ENCODE data around the gene AIG1. TPM values are rescaled to one million over a fixed set of nuclear protein-coding genes. Genes with fewer than 3 reads are reported as not detected.
A peak's percentile ranks its signal among the peaks of the same experiment; 100 is the strongest.
"Not testable (repeated sequence)": the region's sequence is repeated elsewhere in the genome, so short reads cannot be mapped to it uniquely, and the experiment has no call there.

Gene AIG1
- total RNA-seq, 2 experiments from 2014 or later = 21.2 to 22.8 TPM

DNA sequence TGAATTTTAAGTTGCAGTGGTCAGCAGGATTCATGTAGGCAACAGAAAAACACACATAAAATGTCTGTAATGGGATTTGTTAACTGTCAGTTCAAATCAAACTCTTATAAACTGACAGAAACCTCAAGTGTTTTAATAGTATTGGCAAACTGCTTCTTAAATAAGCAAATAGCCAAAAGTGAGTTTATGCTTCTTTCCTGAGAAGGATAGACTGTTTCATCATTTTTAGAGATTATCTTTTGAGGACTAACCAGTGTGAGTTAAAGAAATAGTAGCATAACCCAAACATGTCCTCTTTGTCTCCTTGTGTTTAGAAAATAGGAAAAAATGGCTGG lies 68.0 kb downstream of the AIG1 start:
- ChIA-PET CTCF (no interaction called here), POLR2A (no interaction called here)
- Mint-ChIP-seq H3K9me3 (ENCODE audit: low read depth) (peaks cover 11% of the 10 kb centered on the region), H3K27ac (no peak overlapping the region), H3K4me1 (peaks cover 12% of the 10 kb centered on the region), H3K27me3 (no peaks in the 10 kb centered on the region), H3K4me3 (no peak overlapping the region), H3K36me3 (ENCODE audit: low read depth) (peaks cover 25% of the 10 kb centered on the region)
- DNase-seq (no peak), ATAC-seq (no peak)
- intact Hi-C loops (cut with DNase I, micrococcal nuclease) = no loop called here

DNA sequence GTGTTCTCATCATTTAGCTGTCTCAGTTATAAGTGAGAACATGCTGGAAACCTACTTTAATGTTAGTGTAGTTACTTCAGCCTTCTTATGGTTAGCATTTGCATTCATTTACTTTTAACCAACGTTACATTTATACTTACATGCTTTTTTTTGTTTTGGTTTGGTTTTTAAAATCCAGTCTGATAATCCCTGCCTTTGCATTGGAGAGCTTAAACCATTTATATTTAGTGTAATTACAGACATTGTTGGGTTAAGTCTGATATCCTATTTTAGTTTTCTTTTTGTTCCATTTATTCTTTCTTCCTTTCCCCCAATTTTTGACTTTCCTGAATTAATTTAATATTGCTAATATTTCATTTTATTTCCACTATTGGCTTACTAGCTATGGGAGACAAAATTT lies 70.2 kb downstream of the AIG1 start:
- Mint-ChIP-seq H3K4me1 (peaks cover 15% of the 10 kb centered on the region), H3K27me3 (no peaks in the 10 kb centered on the region), H3K27ac (no peak overlapping the region), H3K36me3 (ENCODE audit: low read depth) (peaks cover 19% of the 10 kb centered on the region), H3K9me3 (ENCODE audit: low read depth) (peaks cover 11% of the 10 kb centered on the region), H3K4me3 (no peak overlapping the region)
- ChIA-PET CTCF (interaction anchor here (1.5 kb wide), 1 partner anchor 32 kb away, joined by 3 read pairs; no protein-coding TSS in a partner anchor), POLR2A (no interaction called here)
- DNase-seq (no peak), ATAC-seq (no peak)
- intact Hi-C loops (cut with DNase I, micrococcal nuclease) = loop anchor here (5.0 to 10.0 kb wide), 3 partner anchors 69 to 306 kb away; partner anchors contain the start of genes AIG1 (in 1 of the 2) and HIVEP2 (in 1 of the 2)

DNA sequence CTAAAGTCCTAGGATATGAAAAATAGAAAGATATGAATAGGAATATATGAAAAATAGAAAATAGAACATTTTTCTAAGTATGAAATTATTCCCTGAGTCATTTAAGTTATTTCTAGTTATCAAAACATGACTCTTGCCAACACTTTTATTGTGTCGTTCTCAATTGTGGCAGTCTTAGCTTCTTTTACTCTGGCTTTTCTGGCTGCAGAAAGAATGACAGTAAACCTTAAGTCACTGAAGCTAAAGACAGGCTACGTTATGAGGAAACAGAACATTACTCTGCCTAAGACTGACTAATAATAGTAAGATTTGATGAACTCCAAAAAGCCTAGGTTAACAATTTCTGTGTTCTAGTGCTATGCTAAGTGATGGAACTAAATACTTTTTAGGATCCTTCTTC lies 74.6 kb downstream of the AIG1 start:
- peaks cover 35% of the 10 kb centered on the region for H3K9me3 Mint-ChIP-seq (ENCODE audit: low read depth)
- peak overlapping the region; percentile 74 for H3K27ac Mint-ChIP-seq
- no peak overlapping the region for H3K4me3 Mint-ChIP-seq
- no peaks in the 10 kb centered on the region for H3K27me3 Mint-ChIP-seq
- H3K36me3 Mint-ChIP-seq (ENCODE audit: low read depth) = peaks cover 45% of the 10 kb centered on the region
- intact Hi-C loops (cut with DNase I, micrococcal nuclease) = loop anchor here (5.0 to 10.0 kb wide), 3 partner anchors 191 to 311 kb away; partner anchors contain the start of gene HIVEP2 (in 1 of the 2)
- ChIA-PET POLR2A (interaction anchor here (0.6 kb wide), 1 partner anchor 14 kb away, joined by 5 read pairs; no protein-coding TSS in a partner anchor), CTCF (interaction anchor here (0.6 to 1.1 kb wide), 3 partner anchors 10 to 661 kb away, joined by 3 read pairs; no protein-coding TSS in a partner anchor)
- H3K4me1 Mint-ChIP-seq = peaks cover 47% of the 10 kb centered on the region
- ATAC-seq (no peak), DNase-seq (no peak)

DNA sequence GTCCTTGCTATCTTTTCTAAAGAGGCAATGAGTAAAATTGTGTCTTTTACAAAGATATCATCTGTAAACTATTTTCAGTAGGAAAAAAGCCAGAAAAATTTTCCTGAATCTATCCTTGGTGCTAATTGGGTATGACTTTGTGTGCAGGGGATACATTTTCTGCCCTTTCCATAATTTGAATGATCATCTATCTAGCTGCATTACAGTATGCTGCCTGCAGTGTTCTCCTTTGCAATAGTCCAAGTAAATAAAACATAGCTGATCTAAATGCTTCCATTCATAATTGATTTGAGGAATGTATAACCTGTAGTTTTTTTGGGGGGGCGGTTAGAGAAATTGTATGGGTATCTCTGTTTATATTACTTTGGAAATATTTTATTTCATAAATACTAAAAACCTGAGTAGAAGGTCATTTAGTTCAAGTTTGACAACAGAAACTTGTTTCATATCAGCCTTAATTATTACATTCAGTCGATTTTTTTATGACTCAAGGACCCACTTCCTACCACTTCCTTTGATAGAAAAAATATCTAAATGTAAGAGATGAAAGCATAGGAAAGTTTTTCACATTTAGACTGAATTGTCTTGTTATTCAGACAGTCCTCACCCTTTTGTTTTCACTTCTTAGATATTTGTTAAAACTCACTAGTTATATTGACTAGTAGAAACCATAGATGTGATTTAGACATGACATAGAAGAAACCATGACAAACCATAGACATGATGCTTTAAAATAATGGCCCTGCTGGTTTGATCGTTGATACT lies 75.3 kb downstream of the AIG1 start:
- ATAC-seq (peak; percentile 31), DNase-seq (no peak)
- Mint-ChIP-seq H3K27me3 (no peaks in the 10 kb centered on the region), H3K9me3 (ENCODE audit: low read depth) (peaks cover 37% of the 10 kb centered on the region), H3K36me3 (ENCODE audit: low read depth) (peaks cover 46% of the 10 kb centered on the region), H3K4me1 (peaks cover 52% of the 10 kb centered on the region), H3K4me3 (no peak overlapping the region), H3K27ac (peak overlapping the region; percentile 78)
- intact Hi-C loops (cut with DNase I, micrococcal nuclease) = loop anchor here (2.0 to 10.0 kb wide), 4 partner anchors 75 to 311 kb away; partner anchors contain the start of genes AIG1 (in 1 of the 2) and HIVEP2 (in 1 of the 2)
- CTCF ChIA-PET = interaction anchor here (1.0 to 1.1 kb wide), 2 partner anchors 9 to 662 kb away, joined by 3 read pairs; no protein-coding TSS in a partner anchor
- POLR2A ChIA-PET = no interaction called here

DNA sequence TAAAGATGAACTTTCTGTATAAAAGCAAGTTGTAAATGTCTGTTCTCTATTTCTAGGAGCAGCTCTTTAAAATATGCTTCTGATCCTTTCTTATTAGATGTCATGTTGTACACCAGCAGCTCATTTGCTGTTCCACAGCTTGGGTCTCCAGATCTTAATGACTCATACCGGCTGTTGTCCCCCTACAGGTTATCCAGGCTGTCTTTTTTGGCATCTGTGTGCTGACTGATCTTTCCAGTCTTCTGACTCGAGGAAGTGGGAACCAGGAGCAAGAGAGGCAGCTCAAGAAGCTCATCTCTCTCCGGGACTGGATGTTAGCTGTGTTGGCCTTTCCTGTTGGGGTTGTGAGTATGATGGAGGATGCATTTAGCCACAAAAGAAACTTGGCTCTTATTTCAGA lies 76.0 kb downstream of the AIG1 start:
- H3K27ac Mint-ChIP-seq = peak overlapping the region; percentile 78

DNA sequence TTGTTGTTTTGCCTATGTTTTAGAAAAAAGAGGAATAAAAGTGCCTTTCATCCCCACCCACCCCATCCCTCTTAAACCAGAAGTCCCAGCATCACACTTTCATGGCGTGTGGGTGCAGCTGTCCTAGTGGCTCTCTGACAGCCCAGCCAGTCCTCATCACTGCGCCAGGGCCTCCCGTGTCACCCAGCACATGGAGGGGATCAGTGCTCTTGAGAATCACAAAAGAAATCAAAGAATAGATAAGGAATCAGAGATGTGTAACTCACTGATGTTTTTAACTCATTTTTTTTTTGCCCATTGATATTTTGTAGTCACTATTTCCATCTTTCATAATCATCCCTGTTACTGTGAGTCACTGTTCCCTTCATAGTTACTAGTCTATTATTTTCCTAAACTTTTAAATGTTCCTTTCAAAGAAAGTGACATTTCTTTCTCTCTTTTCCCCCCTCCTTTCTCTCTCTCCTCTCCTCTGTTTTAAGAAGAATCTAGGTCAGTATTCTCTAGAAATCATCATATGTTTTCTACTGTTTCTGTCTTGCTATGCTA lies 78.6 kb downstream of the AIG1 start:
- Mint-ChIP-seq H3K36me3 (ENCODE audit: low read depth) (peaks cover 52% of the 10 kb centered on the region), H3K27me3 (no peaks in the 10 kb centered on the region), H3K27ac (peak overlapping the region; percentile 87), H3K4me1 (peaks cover 56% of the 10 kb centered on the region), H3K9me3 (ENCODE audit: low read depth) (peaks cover 31% of the 10 kb centered on the region), H3K4me3 (peak overlapping the region; percentile 17)
- DNase-seq (peak; percentile 36), ATAC-seq (peak; percentile 45)
- CTCF ChIA-PET = interaction anchor here (0.7 kb wide), 1 partner anchor 525 kb away, joined by 3 read pairs; no protein-coding TSS in a partner anchor
- POLR2A ChIA-PET = interaction anchor here (0.7 kb wide), 1 partner anchor 49 kb away, joined by 6 read pairs; no protein-coding TSS in a partner anchor
- intact Hi-C loops (cut with DNase I, micrococcal nuclease) = loop anchor here (1.0 to 10.0 kb wide), 4 partner anchors 194 to 315 kb away; partner anchors contain the start of gene HIVEP2 (in 2 of the 2)

More for the DNA sequence above, 76.0 kb downstream of the AIG1 start:
- intact Hi-C loops (cut with DNase I, micrococcal nuclease) = loop anchor here (2.0 to 10.0 kb wide), 4 partner anchors 76 to 312 kb away; partner anchors contain the start of genes AIG1 (in 1 of the 2) and HIVEP2 (in 1 of the 2)
- ChIA-PET CTCF (no interaction called here), POLR2A (interaction anchor here (0.6 kb wide), 1 partner anchor 11 kb away, joined by 3 read pairs; no protein-coding TSS in a partner anchor)
- ATAC-seq (no peak), DNase-seq (no peak)
- H3K36me3 Mint-ChIP-seq (ENCODE audit: low read depth) = peaks cover 44% of the 10 kb centered on the region
- peaks cover 52% of the 10 kb centered on the region for H3K4me1 Mint-ChIP-seq
- peaks cover 33% of the 10 kb centered on the region for H3K9me3 Mint-ChIP-seq (ENCODE audit: low read depth)
- H3K27me3 Mint-ChIP-seq = no peaks in the 10 kb centered on the region
- no peak overlapping the region for H3K4me3 Mint-ChIP-seq

DNA sequence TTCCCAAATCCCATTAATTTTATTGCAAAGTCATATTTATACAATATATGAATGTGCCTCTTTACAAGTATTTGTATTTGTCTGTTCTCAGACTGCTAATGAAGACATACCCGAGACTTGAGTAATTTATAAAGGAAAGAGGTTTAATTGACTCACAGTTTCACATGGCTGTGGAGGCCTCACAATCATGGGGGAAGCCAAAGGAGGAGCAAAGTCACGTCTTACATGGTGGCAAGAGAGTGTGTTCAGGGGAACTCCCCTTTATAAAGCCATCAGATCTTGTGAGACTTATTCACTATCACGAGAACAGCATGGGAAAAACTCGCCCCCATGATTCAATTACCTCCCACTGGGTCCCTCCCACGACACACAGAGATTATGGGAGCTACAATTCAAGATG lies 79.2 kb downstream of the AIG1 start:
- DNase-seq (peak; percentile 79), ATAC-seq (peak; percentile 80)
- Mint-ChIP-seq H3K4me3 (peak overlapping the region; percentile 17), H3K9me3 (ENCODE audit: low read depth) (peaks cover 31% of the 10 kb centered on the region), H3K36me3 (ENCODE audit: low read depth) (peaks cover 53% of the 10 kb centered on the region), H3K27ac (peak overlapping the region; percentile 87), H3K4me1 (peaks cover 56% of the 10 kb centered on the region)
- ChIA-PET CTCF (interaction anchor here (0.7 kb wide), 1 partner anchor 526 kb away, joined by 3 read pairs; no protein-coding TSS in a partner anchor), POLR2A (interaction anchor here (0.7 kb wide), 1 partner anchor 80 kb away, joined by 3 read pairs; no protein-coding TSS in a partner anchor)
- not testable (repeated sequence) for H3K27me3 Mint-ChIP-seq
- intact Hi-C loops (cut with DNase I, micrococcal nuclease) = loop anchor here (1.0 to 10.0 kb wide), 4 partner anchors 195 to 315 kb away; partner anchors contain the start of gene HIVEP2 (in 2 of the 2)

DNA sequence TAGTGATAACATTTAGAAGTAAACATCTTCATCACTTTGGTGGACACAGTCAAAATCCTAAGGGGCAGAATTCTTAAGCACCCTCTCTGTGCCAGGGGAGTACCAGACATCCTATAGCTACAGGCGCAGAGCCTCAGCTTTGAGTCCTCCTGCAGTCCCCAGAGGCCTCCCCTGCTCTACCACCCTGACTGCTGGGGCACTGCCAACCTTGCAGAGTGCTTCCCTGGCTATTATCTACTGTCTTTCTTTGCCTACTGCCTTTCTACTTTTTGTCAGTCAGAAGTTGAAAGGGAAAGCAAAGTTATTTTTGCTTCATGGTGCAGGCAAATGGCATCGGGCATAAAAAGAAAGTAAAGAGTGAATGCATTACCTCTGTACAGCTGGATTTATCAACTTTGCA lies 80.1 kb downstream of the AIG1 start:
- no peak overlapping the region for H3K4me3 Mint-ChIP-seq
- POLR2A ChIA-PET = interaction anchor here (0.7 kb wide), 1 partner anchor 81 kb away, joined by 3 read pairs; no protein-coding TSS in a partner anchor
- H3K27me3 Mint-ChIP-seq = no peaks in the 10 kb centered on the region
- CTCF ChIA-PET = interaction anchor here (0.6 kb wide), 1 partner anchor 11 kb away, joined by 3 read pairs; no protein-coding TSS in a partner anchor
- intact Hi-C loops (cut with DNase I, micrococcal nuclease) = no loop called here
- peaks cover 53% of the 10 kb centered on the region for H3K36me3 Mint-ChIP-seq (ENCODE audit: low read depth)
- H3K27ac Mint-ChIP-seq = peak overlapping the region; percentile 87
- DNase-seq (no peak), ATAC-seq (no peak)
- H3K9me3 Mint-ChIP-seq (ENCODE audit: low read depth) = peaks cover 31% of the 10 kb centered on the region
- peaks cover 51% of the 10 kb centered on the region for H3K4me1 Mint-ChIP-seq

DNA sequence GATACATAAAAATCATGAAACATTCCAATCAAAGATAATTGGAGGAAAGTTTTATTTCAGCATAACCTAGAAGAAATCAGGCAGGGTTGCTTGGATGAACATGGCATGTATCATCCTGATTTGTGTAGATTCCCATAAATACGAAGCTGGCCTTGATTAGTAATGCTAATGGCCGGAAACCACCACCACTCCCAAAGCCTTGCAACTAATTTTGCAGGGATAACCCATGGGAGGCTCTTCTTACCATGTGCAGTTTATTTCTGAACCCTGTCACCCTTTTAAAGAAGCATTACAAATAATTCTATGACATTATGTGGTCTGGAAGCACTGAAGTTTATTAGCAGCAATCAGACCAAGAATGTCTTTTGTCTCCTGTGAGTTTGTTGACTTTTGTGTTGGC lies 80.8 kb downstream of the AIG1 start:
- ChIA-PET POLR2A (no interaction called here), CTCF (no interaction called here)
- Mint-ChIP-seq H3K9me3 (ENCODE audit: low read depth) (peaks cover 31% of the 10 kb centered on the region), H3K36me3 (ENCODE audit: low read depth) (peaks cover 55% of the 10 kb centered on the region), H3K4me3 (no peak overlapping the region), H3K27me3 (no peaks in the 10 kb centered on the region), H3K4me1 (peaks cover 49% of the 10 kb centered on the region), H3K27ac (no peak overlapping the region)
- ATAC-seq (no peak), DNase-seq (no peak)
- intact Hi-C loops (cut with DNase I, micrococcal nuclease) = no loop called here

DNA sequence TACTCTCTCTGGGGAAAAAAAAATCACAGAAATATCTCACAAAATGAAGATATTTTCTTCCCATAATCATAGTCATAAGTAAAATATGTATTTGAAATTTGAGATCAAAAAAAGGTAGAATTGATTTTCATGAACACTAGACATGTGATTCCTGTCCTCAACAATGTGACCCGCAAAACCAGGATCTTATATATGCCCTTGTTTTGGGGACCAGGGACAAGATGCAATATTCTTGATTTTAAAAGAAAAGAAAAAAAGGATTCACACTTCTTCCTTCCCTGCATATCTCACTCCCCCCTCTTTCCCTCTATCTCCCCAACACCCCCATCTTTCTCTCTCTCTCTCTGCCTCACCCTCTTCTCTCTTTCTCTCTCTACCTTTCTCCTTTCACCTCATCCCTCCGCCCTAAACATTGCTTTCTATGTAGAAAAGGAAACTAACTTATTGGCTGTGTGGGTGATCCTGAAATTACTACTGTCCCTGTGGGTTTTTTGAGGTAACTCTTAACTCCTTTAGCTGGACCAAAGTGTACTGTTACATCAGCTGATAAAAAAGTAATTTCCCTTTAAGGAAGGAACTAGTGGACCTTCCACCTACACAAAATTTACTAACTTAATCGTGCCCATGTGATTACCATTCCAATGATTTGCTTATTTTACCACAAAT lies 85.6 kb downstream of the AIG1 start:
- H3K27ac Mint-ChIP-seq = peak overlapping the region; percentile 2
- intact Hi-C loops (cut with DNase I, micrococcal nuclease) = no loop called here
- CTCF ChIA-PET = interaction anchor here (0.6 kb wide), 1 partner anchor 283 kb away, joined by 3 read pairs; no protein-coding TSS in a partner anchor

DNA sequence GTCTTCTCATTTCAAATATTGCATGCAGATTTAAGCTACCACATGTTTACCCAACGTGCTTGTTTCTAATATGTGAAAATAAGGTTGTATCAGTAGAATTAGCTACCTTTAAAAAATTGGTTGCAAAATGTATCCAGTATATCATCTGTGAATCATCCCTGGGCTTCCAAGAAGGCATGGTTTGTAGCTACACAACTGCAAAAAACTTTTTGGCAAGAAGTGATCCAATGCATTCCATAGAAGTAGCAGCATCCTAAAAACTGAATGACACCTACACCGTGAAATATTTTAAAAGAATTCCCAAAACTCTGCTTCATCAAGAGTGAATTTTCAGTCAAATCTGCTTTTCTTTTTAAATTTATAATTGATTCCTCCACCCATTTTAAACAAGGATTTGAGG lies 89.1 kb downstream of the AIG1 start:
- H3K9me3 Mint-ChIP-seq (ENCODE audit: low read depth) = peaks cover 5% of the 10 kb centered on the region
- H3K27me3 Mint-ChIP-seq = no peaks in the 10 kb centered on the region
- H3K4me3 Mint-ChIP-seq = no peak overlapping the region
- ATAC-seq (no peak), DNase-seq (no peak)
- peaks cover 10% of the 10 kb centered on the region for H3K4me1 Mint-ChIP-seq
- ChIA-PET POLR2A (interaction anchor here (0.7 kb wide), 1 partner anchor 15 kb away, joined by 5 read pairs; no protein-coding TSS in a partner anchor), CTCF (no interaction called here)
- intact Hi-C loops (cut with DNase I, micrococcal nuclease) = no loop called here
- peaks cover 18% of the 10 kb centered on the region for H3K36me3 Mint-ChIP-seq (ENCODE audit: low read depth)
- H3K27ac Mint-ChIP-seq = no peak overlapping the region

More for the DNA sequence above, 85.6 kb downstream of the AIG1 start:
- Mint-ChIP-seq H3K4me1 (peaks cover 14% of the 10 kb centered on the region), H3K4me3 (no peak overlapping the region), H3K9me3 (ENCODE audit: low read depth) (peaks cover 2% of the 10 kb centered on the region), H3K36me3 (ENCODE audit: low read depth) (peaks cover 29% of the 10 kb centered on the region), H3K27me3 (no peaks in the 10 kb centered on the region)
- DNase-seq (no peak), ATAC-seq (peak; percentile 33)
- POLR2A ChIA-PET = no interaction called here

Measured in activated CD4-positive, alpha-beta T cell treated with anti-CD3 and anti-CD28 coated beads for 36 hours (primary cell).